Measurements from ENCODE around the gene LUZP2.

The LUZP2 gene

DNA sequence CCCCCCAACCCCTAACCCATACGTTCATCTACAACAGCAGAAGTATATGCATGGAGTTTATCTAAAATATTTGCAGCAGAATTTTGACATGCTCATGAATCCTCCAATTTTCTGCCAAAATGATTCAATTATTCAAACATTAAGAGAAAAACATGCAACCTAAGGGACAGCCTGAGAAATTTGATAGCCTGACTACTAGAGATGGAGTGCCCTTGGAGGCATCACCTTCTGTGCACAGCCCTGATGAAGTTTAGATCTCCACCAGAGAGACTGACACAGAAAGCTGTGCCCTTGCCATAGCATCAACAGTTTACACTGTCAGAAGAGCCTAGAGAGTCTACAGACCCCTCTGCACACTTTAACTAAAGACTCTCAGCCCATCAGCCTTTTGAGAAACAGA, 217.7 kb downstream of the LUZP2 start:
- TF ChIP-seq, protein P1, sequence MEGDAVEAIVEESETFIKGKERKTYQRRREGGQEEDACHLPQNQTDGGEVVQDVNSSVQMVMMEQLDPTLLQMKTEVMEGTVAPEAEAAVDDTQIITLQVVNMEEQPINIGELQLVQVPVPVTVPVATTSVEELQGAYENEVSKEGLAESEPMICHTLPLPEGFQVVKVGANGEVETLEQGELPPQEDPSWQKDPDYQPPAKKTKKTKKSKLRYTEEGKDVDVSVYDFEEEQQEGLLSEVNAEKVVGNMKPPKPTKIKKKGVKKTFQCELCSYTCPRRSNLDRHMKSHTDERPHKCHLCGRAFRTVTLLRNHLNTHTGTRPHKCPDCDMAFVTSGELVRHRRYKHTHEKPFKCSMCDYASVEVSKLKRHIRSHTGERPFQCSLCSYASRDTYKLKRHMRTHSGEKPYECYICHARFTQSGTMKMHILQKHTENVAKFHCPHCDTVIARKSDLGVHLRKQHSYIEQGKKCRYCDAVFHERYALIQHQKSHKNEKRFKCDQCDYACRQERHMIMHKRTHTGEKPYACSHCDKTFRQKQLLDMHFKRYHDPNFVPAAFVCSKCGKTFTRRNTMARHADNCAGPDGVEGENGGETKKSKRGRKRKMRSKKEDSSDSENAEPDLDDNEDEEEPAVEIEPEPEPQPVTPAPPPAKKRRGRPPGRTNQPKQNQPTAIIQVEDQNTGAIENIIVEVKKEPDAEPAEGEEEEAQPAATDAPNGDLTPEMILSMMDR (IDR thresholded peaks at IDR 0.05; ENCODE audit: low read length) = no peak
- TF ChIP-seq EZH2 (IDR thresholded peaks at IDR 0.05; ENCODE audit: borderline replicate concordance, low read length) = no peak
- H3K4me1 ChIP-seq (ENCODE audit: insufficient read depth, low read length, severe bottlenecking) = no peaks in the 10 kb centered on the region
- no peaks in the 10 kb centered on the region for H3K36me3 ChIP-seq (ENCODE audit: insufficient read depth, low read length)
- no peak overlapping the region for H3K27ac ChIP-seq (ENCODE audit: low read depth, low read length, poor library complexity, severe bottlenecking)
- no peaks in the 10 kb centered on the region for H3K9me2 ChIP-seq (ENCODE audit: low read depth, low read length)
- H3K9me3 ChIP-seq (ENCODE audit: low read length) = no peaks in the 10 kb centered on the region
- H3F3A ChIP-seq (ENCODE audit: insufficient read depth, low read length) = no peaks in the 10 kb centered on the region
- no peak overlapping the region for H3K4me2 ChIP-seq (ENCODE audit: low read length)
- H3K4me3 ChIP-seq (ENCODE audit: low read depth, low read length, poor library complexity, severe bottlenecking) = no peak overlapping the region
- no peaks in the 10 kb centered on the region for H3K79me2 ChIP-seq (ENCODE audit: insufficient read depth, low read length)
- H4K20me1 ChIP-seq (ENCODE audit: insufficient read depth, low read length) = no peaks in the 10 kb centered on the region
- H3K27me3 ChIP-seq (ENCODE audit: insufficient read depth, low read length) = no peaks in the 10 kb centered on the region
- no peak overlapping the region for H3K9ac ChIP-seq (ENCODE audit: low read length)
- H2AFZ ChIP-seq (ENCODE audit: low read length) = no peak overlapping the region

DNA sequence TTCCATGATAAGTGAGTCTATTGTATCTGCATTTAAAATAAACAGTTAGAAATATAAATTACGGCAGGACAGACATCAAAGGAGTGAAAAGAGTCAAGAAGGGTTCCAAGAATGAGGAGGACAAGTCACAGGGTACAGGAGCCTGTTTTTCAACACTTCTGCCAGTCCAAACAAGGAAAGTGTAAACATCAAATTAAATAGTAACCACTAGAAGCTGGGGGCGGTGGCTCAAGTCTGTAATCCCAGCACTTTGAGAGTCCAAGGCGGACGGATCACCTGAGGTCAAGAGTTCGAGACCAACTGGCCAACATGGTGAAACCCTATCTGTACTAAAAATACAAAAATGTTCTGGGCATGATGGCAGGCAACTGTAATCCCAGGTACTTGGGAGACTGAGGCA, 219.6 kb downstream of the LUZP2 start:
- Histone ChIP-seq H3K4me3 (ENCODE audit: low read depth, low read length, poor library complexity, severe bottlenecking) (no peak overlapping the region), H3K9me2 (ENCODE audit: low read depth, low read length) (no peaks in the 10 kb centered on the region), H3K4me2 (ENCODE audit: low read length) (no peak overlapping the region), H3K9me3 (ENCODE audit: low read length) (no peaks in the 10 kb centered on the region), H2AFZ (ENCODE audit: low read length) (no peak overlapping the region), H3K79me2 (ENCODE audit: insufficient read depth, low read length) (no peaks in the 10 kb centered on the region), H3K27ac (ENCODE audit: low read depth, low read length, poor library complexity, severe bottlenecking) (no peak overlapping the region), H3K4me1 (ENCODE audit: insufficient read depth, low read length, severe bottlenecking) (no peaks in the 10 kb centered on the region), H3K9ac (ENCODE audit: low read length) (no peak overlapping the region), H3K27me3 (ENCODE audit: insufficient read depth, low read length) (no peaks in the 10 kb centered on the region), H4K20me1 (ENCODE audit: insufficient read depth, low read length) (no peaks in the 10 kb centered on the region), H3F3A (ENCODE audit: insufficient read depth, low read length) (no peaks in the 10 kb centered on the region), H3K36me3 (ENCODE audit: insufficient read depth, low read length) (no peaks in the 10 kb centered on the region)
- no peak for TF ChIP-seq EZH2 (IDR thresholded peaks at IDR 0.05; ENCODE audit: borderline replicate concordance, low read length)
- TF ChIP-seq, protein P1 (IDR thresholded peaks at IDR 0.05; ENCODE audit: low read length) = no peak

GRCh38 chr11:24723231-24723630, 226.4 kb downstream of the LUZP2 start:
- no peak for TF ChIP-seq EZH2 (IDR thresholded peaks at IDR 0.05; ENCODE audit: borderline replicate concordance, low read length)
- TF ChIP-seq, protein P1 (IDR thresholded peaks at IDR 0.05; ENCODE audit: low read length) = no peak
- no peak overlapping the region for H2AFZ ChIP-seq (ENCODE audit: low read length)
- H3K9ac ChIP-seq (ENCODE audit: low read length) = no peak overlapping the region
- no peak overlapping the region for H3K4me3 ChIP-seq (ENCODE audit: low read depth, low read length, poor library complexity, severe bottlenecking)
- H3K79me2 ChIP-seq (ENCODE audit: insufficient read depth, low read length) = no peaks in the 10 kb centered on the region
- no peaks in the 10 kb centered on the region for H3K9me2 ChIP-seq (ENCODE audit: low read depth, low read length)
- H3K4me1 ChIP-seq (ENCODE audit: insufficient read depth, low read length, severe bottlenecking) = no peaks in the 10 kb centered on the region
- H3K36me3 ChIP-seq (ENCODE audit: insufficient read depth, low read length) = no peaks in the 10 kb centered on the region
- H4K20me1 ChIP-seq (ENCODE audit: insufficient read depth, low read length) = no peaks in the 10 kb centered on the region
- H3K27me3 ChIP-seq (ENCODE audit: insufficient read depth, low read length) = no peaks in the 10 kb centered on the region
- no peak overlapping the region for H3K27ac ChIP-seq (ENCODE audit: low read depth, low read length, poor library complexity, severe bottlenecking)
- H3F3A ChIP-seq (ENCODE audit: insufficient read depth, low read length) = no peaks in the 10 kb centered on the region
- H3K4me2 ChIP-seq (ENCODE audit: low read length) = no peak overlapping the region
- no peaks in the 10 kb centered on the region for H3K9me3 ChIP-seq (ENCODE audit: low read length)
